ENCODE results near the gene CYP19A1.

DNA sequence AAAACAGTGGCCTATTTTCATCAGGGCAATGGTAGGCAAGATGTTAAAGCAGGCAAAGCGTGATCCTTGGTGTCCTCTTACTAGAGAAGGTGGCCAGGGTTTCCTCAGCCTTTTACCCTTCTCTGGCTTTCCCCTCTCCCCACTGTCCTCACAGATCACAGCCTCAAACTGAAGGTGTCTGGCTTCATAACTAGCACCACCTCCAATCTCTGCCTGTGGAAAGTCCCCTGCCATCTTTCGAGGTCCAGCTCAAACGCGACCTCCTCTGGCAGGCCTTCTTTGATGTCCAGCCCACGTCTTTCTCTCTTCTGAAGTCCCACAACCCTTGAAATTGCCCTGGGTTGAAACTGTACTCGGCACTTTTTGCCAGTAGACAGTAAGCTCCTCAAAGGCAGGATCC, 35.9 kb downstream of the CYP19A1 start:
- TF ChIP-seq POLR2A (IDR thresholded peaks at IDR 0.05; ENCODE audit: low read length), result no peak
- no peak for TF ChIP-seq GATA1 (IDR thresholded peaks at IDR 0.05; ENCODE audit: low read depth, low read length)

All from erythroblast (primary cell).